D721Med (cell line): Measurements from ENCODE around the gene CCDC61.

ENCODE experiments used
- DNase-seq: peaks from one replicate; pipeline ENCODE4 v3.0.0; 2011; ENCODE audit warnings: low spot score; ENCODE audit not compliant: insufficient read length
- FAIRE-seq: peaks from 2 replicates; lab custom pipeline; 2011; peaks lifted over from hg19 to GRCh38; lab: Jason Lieb, UNC
- TF ChIP-seq, protein P1 (sequence below): IDR thresholded peaks from 2 replicates; pipeline ENCODE4 v1.5.1; 2012; ENCODE audit warnings: mild to moderate bottlenecking, control low read depth; ENCODE audit not compliant: insufficient read depth; ENCODE audit errors: missing control alignments

CCDC61 gene

DNA sequence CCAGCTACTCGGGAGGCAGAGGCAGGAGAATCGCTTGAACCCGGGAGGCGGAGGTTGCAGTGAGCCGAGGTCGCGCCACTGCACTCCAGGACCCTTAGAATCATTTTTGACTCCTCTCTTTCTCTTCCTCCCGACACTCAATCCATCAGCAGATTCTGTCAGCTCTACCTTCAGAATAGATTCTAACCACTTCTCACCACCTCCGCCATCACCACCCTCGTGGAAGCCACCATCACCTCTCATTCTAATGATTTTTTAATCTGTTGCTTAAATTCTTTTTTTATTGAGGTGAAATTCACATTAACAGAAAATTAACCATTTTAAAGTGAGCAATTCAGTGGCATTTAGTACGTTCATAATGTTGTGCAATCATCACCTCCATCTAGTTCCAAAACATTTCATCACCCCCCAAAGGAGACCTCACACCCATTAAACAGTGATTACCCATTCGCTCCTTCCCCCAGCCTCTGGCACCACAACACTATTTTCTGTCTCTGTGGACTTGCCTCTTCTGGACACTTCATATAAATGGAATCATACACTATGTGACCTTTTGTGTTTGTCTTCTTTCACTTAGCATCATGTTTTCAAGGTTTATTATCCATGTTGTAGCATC is 5.0 kb upstream of the CCDC61 start:
- DNase-seq (no peak), FAIRE-seq (no peak)
- TF ChIP-seq, protein P1, sequence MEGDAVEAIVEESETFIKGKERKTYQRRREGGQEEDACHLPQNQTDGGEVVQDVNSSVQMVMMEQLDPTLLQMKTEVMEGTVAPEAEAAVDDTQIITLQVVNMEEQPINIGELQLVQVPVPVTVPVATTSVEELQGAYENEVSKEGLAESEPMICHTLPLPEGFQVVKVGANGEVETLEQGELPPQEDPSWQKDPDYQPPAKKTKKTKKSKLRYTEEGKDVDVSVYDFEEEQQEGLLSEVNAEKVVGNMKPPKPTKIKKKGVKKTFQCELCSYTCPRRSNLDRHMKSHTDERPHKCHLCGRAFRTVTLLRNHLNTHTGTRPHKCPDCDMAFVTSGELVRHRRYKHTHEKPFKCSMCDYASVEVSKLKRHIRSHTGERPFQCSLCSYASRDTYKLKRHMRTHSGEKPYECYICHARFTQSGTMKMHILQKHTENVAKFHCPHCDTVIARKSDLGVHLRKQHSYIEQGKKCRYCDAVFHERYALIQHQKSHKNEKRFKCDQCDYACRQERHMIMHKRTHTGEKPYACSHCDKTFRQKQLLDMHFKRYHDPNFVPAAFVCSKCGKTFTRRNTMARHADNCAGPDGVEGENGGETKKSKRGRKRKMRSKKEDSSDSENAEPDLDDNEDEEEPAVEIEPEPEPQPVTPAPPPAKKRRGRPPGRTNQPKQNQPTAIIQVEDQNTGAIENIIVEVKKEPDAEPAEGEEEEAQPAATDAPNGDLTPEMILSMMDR: no peak

DNA sequence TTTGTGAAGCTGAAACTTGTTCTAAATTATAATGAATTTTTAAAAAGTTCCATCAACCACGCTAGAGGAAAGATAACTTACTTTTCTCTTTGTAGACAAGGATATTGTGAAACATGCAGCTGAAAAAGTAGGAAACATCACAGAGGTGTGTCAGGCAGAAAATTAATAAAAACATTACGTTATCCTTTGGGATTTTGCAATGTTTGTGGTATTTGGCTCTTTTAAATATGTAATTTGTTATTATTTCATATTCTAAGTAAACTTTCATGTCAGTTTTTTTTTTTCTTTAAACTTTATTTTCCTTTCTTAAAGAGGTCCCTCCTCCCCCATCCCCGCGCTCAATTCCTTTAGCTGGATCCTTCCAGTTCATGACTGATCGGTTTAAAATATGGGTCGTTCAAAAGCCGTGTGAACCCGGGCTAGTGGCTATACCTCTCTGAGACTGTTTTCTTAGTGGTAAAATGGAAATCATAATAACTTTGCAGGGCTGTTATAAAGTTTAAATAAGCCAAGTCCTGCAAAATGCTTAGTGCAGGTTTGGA is 740 bp upstream of the CCDC61 start:
- FAIRE-seq: no peak
- DNase-seq: no peak
- TF ChIP-seq, protein P1: no peak

DNA sequence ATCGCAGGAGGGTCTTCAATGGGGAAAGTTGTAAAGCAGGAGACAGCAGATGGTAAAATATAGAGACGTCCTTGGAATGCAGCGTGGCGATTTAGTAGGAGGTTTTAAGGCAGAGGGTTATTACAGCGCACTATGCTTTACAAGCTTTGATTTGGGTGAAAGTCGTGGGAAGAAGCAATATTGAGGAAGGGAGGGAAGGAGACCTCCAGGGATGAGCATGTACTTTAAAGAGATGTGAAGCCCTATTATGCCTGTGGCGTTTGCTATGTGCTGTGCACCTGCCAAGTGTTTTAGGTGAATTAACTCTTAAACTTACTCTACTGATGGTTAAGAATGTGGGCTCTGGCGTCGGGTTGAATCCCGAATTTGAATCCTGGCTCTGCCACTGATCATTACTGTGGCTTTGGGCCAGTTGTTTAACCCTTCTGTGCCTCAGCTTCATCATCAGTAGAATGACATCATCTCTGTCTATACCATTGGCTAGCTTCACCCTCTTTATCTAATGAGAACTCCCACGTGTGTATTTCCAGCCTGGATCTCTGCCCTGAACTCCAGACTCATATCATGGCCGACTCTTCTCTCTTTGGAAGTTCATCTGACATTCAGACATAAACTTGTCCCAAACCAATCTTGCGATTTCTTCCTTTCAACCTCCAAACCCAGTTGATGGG is 583 bp downstream of the CCDC61 start:
- no peak for FAIRE-seq
- DNase-seq: no peak
- TF ChIP-seq, protein P1: no peak

DNA sequence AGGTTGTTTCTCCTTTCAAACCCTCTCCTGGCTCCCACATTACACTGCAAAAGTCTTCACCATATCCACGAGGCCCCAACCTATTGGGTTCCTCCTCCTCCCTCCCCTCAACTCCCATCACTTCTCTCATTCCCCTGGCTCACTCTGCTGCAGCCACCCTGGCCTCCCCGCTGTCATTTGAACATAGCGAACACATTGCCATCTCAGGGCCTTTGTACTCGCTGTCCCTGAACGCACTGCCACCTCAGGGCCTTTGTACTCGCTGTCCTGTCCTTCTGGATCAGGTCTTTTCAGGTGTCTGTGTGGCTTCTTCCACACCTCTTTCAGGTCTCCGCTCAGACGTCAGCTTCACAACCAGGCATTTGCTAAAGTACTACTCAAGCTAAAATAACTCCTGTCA is 1.7 kb downstream of the CCDC61 start:
- FAIRE-seq (no peak), DNase-seq (no peak)
- TF ChIP-seq, protein P1: no peak

DNA sequence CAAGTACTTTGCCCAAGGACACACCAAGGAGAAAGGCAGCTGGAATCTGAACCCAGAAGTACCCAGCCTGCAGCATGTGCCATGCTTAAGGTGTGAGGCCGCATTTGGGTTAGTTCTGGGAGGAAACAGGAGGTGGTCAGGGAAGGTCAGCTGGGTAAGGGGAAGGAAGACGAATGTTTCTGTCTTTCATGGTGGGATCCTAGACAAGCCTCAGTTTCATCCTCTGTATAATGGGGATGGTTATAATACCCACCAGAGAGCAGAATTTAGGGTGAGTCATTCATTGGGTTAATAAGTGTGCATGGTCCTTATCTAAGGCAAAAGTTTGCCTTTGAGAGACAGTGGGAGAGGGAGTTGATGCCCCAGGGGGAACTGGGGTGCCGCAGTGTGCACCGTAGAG is 3.6 kb downstream of the CCDC61 start:
- no peak for DNase-seq
- no peak for FAIRE-seq
- TF ChIP-seq, protein P1: no peak

DNA sequence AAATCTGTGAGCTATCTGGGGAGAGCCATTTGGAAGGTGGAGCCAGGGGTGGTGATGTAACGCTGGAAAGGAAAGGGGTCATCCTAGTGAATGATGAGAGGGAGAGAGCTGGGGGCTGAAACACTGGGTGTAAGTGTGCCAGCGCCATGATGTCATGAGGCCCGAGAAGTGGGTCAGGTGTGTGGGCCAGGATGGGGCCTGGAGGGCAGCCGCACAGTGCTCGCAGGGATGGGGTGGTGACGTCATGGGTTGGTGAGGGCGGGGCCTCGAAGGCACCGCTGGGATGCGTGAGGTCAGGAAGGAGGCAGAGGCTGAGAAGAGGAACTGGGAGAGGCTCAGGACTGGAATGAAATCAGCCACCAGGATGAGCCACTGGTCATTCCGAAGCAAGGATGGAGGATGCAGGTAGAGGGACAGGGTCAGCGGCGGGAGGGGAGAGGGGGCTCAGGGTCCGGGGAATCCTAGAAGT is 4.4 kb downstream of the CCDC61 start:
- FAIRE-seq (no peak), DNase-seq (no peak)
- TF ChIP-seq, protein P1: no peak
